Measurements from ENCODE around the gene KIAA2012.
A peak's percentile ranks its signal among the peaks of the same experiment; 100 is the strongest.

KIAA2012 gene

DNA sequence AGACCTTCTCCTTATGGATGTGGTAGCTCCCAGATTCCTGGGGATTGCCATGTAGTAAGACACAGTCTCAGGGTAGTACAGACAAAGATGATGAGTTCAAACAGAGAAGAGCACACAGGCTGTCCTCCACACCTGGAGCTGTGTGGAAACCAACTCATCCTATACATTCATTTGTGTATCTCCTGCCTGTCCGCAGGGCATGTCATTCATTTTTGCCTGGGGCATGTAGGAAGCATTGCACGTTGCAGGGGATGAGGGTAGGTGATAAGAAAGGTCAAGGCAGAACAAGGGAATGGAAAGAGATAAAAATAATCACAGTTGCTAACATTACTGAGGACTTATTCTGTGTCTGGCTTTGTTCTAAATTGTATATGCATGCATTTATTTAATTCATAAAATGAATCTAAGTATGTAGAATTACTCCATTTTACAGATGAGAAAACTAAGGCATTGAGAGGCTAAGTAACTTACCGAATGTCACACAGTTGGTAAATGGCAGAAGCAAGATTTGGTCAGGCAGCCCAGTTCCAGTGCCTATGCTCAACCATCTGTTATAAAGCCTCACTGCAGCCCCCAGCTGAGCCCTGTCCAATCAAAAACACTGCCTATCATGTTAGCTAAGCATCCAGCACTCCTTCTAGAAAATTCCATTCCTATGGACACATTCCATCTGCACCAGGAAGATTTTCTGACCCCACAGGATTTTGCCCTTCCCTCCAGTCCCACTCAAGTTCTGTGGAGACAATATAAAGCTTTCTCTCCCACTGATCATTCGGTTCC is 84.3 kb downstream of the KIAA2012 start:
- Histone ChIP-seq H3K9me3 (ENCODE audit: severe bottlenecking) (no peaks in the 10 kb centered on the region), H3K27me3 (ENCODE audit: insufficient read depth, poor library complexity, severe bottlenecking) (no peaks in the 10 kb centered on the region), H3K27ac (ENCODE audit: poor library complexity, severe bottlenecking) (no peak overlapping the region), H3K4me3 (ENCODE audit: severe bottlenecking) (no peak overlapping the region), H3K4me1 (ENCODE audit: insufficient read depth, poor library complexity, severe bottlenecking) (no peaks in the 10 kb centered on the region), H3K36me3 (ENCODE audit: low read depth) (no peaks in the 10 kb centered on the region)
- ATAC-seq (ENCODE audit: low read depth), result no peak
- DNase-seq (ENCODE audit: low spot score), result no peak
- TF ChIP-seq, protein P1, sequence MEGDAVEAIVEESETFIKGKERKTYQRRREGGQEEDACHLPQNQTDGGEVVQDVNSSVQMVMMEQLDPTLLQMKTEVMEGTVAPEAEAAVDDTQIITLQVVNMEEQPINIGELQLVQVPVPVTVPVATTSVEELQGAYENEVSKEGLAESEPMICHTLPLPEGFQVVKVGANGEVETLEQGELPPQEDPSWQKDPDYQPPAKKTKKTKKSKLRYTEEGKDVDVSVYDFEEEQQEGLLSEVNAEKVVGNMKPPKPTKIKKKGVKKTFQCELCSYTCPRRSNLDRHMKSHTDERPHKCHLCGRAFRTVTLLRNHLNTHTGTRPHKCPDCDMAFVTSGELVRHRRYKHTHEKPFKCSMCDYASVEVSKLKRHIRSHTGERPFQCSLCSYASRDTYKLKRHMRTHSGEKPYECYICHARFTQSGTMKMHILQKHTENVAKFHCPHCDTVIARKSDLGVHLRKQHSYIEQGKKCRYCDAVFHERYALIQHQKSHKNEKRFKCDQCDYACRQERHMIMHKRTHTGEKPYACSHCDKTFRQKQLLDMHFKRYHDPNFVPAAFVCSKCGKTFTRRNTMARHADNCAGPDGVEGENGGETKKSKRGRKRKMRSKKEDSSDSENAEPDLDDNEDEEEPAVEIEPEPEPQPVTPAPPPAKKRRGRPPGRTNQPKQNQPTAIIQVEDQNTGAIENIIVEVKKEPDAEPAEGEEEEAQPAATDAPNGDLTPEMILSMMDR (IDR thresholded peaks at IDR 0.05; ENCODE audit: poor library complexity, severe bottlenecking), result no peak

DNA sequence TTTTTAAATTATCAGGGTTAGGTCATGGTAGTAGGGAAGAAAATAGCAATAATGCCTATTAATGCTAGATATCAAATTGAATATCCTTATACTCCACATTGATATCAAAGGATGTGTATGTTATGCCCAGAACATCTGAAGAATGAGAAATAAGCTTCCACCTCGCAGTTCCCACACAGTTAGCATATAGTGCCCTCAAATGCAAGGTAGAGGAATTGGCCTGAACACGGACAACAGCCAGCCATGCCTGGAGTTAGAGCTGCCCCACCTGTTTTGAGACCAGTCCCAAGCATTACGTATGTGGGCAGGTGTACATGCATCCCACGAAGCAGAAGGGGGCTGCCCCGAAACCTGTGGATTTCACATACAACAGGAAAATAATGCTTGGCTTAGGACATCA is 85.7 kb downstream of the KIAA2012 start:
- Histone ChIP-seq H3K27ac (ENCODE audit: poor library complexity, severe bottlenecking) (no peak overlapping the region), H3K9me3 (ENCODE audit: severe bottlenecking) (no peaks in the 10 kb centered on the region), H3K27me3 (ENCODE audit: insufficient read depth, poor library complexity, severe bottlenecking) (no peaks in the 10 kb centered on the region), H3K4me3 (ENCODE audit: severe bottlenecking) (no peak overlapping the region), H3K36me3 (ENCODE audit: low read depth) (no peaks in the 10 kb centered on the region), H3K4me1 (ENCODE audit: insufficient read depth, poor library complexity, severe bottlenecking) (no peaks in the 10 kb centered on the region)
- no peak for DNase-seq (ENCODE audit: low spot score)
- TF ChIP-seq, protein P1 (IDR thresholded peaks at IDR 0.05; ENCODE audit: poor library complexity, severe bottlenecking), result peak; percentile 43
- no peak for ATAC-seq (ENCODE audit: low read depth)

DNA sequence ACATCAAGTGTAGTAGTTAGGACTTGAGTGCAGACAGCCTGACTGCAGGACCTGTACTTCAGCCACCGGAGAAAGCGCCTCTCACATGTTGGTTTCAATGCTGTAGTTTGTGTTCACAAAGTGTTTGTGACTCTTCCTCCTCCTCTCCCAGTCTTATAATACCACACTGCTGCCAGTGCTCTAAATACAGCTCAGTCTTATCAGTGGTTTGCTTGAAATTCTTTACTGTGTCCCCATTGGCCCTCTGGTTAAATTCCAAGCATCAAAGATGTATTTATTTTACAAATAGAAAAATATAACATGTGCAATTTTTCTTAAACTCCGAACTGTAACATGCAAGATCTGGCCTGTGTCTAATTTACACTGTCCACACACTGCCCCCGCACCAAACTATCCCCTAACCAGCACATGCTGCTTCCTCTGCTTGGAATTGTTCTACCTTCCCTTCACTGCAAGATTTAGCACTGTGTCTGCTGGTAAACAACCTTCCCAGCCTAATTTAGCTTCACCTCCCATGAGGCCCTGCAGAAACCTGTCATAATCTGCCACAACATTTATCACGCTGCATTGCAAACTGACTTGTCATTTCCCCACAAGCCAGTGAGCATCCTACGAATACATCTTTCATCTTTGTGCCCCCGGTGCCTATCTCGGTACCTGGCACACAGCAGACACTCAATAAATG is 88.2 kb downstream of the KIAA2012 start:
- Histone ChIP-seq H3K36me3 (ENCODE audit: low read depth) (no peaks in the 10 kb centered on the region), H3K4me1 (ENCODE audit: insufficient read depth, poor library complexity, severe bottlenecking) (no peaks in the 10 kb centered on the region), H3K27ac (ENCODE audit: poor library complexity, severe bottlenecking) (no peak overlapping the region), H3K27me3 (ENCODE audit: insufficient read depth, poor library complexity, severe bottlenecking) (no peaks in the 10 kb centered on the region), H3K4me3 (ENCODE audit: severe bottlenecking) (no peak overlapping the region), H3K9me3 (ENCODE audit: severe bottlenecking) (no peaks in the 10 kb centered on the region)
- TF ChIP-seq, protein P1 (IDR thresholded peaks at IDR 0.05; ENCODE audit: poor library complexity, severe bottlenecking), result no peak
- ATAC-seq (ENCODE audit: low read depth) (no peak), DNase-seq (ENCODE audit: low spot score) (no peak)

GRCh38 chr2:202164411-202164810 is 91.4 kb downstream of the KIAA2012 start:
- DNase-seq (ENCODE audit: low spot score) (no peak), ATAC-seq (ENCODE audit: low read depth) (no peak)
- no peak overlapping the region for H3K4me3 ChIP-seq (ENCODE audit: severe bottlenecking)
- H3K4me1 ChIP-seq (ENCODE audit: insufficient read depth, poor library complexity, severe bottlenecking), result no peaks in the 10 kb centered on the region
- no peaks in the 10 kb centered on the region for H3K9me3 ChIP-seq (ENCODE audit: severe bottlenecking)
- H3K36me3 ChIP-seq (ENCODE audit: low read depth), result no peaks in the 10 kb centered on the region
- H3K27me3 ChIP-seq (ENCODE audit: insufficient read depth, poor library complexity, severe bottlenecking), result no peaks in the 10 kb centered on the region
- TF ChIP-seq, protein P1 (IDR thresholded peaks at IDR 0.05; ENCODE audit: poor library complexity, severe bottlenecking), result no peak
- no peak overlapping the region for H3K27ac ChIP-seq (ENCODE audit: poor library complexity, severe bottlenecking)

DNA sequence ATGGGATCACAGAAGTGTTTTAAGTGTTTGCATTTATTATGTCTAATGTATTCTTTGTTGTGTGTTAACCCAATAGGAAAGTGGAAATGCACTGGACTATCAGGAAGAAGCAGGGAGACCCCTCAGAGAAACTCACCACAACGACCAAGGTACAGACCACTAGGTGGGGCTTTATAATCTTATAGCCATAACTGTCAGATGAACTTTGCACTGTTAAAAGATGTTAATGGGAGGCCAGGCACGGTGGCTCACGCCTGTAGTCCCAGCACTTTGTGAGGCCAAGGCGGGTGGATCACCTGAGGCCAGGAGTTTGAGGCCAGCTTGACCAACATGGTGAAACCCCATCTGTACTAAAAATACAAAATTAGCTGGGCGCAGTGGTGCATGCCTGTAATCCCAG is 92.2 kb downstream of the KIAA2012 start:
- no peaks in the 10 kb centered on the region for H3K27me3 ChIP-seq (ENCODE audit: insufficient read depth, poor library complexity, severe bottlenecking)
- no peak overlapping the region for H3K27ac ChIP-seq (ENCODE audit: poor library complexity, severe bottlenecking)
- no peak for ATAC-seq (ENCODE audit: low read depth)
- no peaks in the 10 kb centered on the region for H3K9me3 ChIP-seq (ENCODE audit: severe bottlenecking)
- TF ChIP-seq, protein P1 (IDR thresholded peaks at IDR 0.05; ENCODE audit: poor library complexity, severe bottlenecking), result no peak
- no peak for DNase-seq (ENCODE audit: low spot score)
- no peaks in the 10 kb centered on the region for H3K4me1 ChIP-seq (ENCODE audit: insufficient read depth, poor library complexity, severe bottlenecking)
- no peaks in the 10 kb centered on the region for H3K36me3 ChIP-seq (ENCODE audit: low read depth)
- no peak overlapping the region for H3K4me3 ChIP-seq (ENCODE audit: severe bottlenecking)

Measured in RWPE2 (cell line).